ENCODE results near the gene JAZF1. TPM values are rescaled to one million over a fixed set of nuclear protein-coding genes. Genes with fewer than 3 reads are reported as not detected.
A peak's percentile ranks its signal among the peaks of the same experiment; 100 is the strongest.

The JAZF1 gene
- total and polyA plus RNA-seq, 11 donors: 10.3 to 46.2 (median 26.8) TPM

- TF ChIP-seq, protein P1, sequence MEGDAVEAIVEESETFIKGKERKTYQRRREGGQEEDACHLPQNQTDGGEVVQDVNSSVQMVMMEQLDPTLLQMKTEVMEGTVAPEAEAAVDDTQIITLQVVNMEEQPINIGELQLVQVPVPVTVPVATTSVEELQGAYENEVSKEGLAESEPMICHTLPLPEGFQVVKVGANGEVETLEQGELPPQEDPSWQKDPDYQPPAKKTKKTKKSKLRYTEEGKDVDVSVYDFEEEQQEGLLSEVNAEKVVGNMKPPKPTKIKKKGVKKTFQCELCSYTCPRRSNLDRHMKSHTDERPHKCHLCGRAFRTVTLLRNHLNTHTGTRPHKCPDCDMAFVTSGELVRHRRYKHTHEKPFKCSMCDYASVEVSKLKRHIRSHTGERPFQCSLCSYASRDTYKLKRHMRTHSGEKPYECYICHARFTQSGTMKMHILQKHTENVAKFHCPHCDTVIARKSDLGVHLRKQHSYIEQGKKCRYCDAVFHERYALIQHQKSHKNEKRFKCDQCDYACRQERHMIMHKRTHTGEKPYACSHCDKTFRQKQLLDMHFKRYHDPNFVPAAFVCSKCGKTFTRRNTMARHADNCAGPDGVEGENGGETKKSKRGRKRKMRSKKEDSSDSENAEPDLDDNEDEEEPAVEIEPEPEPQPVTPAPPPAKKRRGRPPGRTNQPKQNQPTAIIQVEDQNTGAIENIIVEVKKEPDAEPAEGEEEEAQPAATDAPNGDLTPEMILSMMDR (IDR thresholded peaks at IDR 0.05): peak; percentile 43 to 75 (median 60)
- no peak for TF ChIP-seq POLR2A (IDR thresholded peaks at IDR 0.05)
- ATAC-seq: peak; percentile 45 to 92 (median 88)
- Histone ChIP-seq H3K4me1 (peaks cover 0 to 34% (median 10%) of the 10 kb centered on the region in 12 donors), H3K4me3 (no peak overlapping the region), H3K9me3 (no peaks in the 10 kb centered on the region), H3K36me3 (no peaks in the 10 kb centered on the region), H3K27me3 (no peaks in the 10 kb centered on the region), H3K27ac (no peak overlapping the region)
- 66 to 68% (median 66%) methylated on average over 12 of the region's 12 CpGs for WGBS, 4 donors
- intact Hi-C loops (cut with DNase I): loop anchor here in 3 of 10 donors (5.0 kb wide), 1 partner anchor 35 kb away; no protein-coding TSS in a partner anchor
- DNase-seq: peak; percentile 42 to 74 (median 62)
These were observed 118.2 kb downstream of the JAZF1 start for GRCh38 chr7:28062197-28062991.

DNA sequence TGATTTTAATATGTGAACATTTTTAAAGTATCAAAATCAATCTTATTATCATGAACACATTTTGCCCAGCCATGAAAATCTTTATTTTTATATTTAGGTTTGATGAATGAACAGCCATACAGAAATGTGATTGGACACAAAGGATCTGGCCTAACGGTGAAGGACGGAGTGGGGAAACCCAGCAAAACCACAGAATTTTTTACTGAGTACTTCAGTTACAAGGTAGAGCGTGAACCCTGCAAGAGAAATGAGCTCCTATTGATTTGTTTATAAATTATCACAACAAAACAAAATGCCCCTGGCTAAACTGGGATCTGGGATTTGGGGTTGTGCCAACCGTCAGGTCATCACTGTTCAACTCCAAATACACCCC lies 118.8 kb downstream of the JAZF1 start:
- TF ChIP-seq, protein P1 (IDR thresholded peaks at IDR 0.05): no peak
- no peak for TF ChIP-seq POLR2A (IDR thresholded peaks at IDR 0.05)
- H3K4me1 ChIP-seq: peaks cover 0 to 34% (median 10%) of the 10 kb centered on the region in 12 donors
- no peak for ATAC-seq

GRCh38 chr7:28060371-28060950 lies 120.1 kb downstream of the JAZF1 start:
- H3K36me3 ChIP-seq: no peaks in the 10 kb centered on the region
- H3K4me1 ChIP-seq: peaks cover 0 to 38% (median 12%) of the 10 kb centered on the region in 12 donors
- TF ChIP-seq POLR2A (IDR thresholded peaks at IDR 0.05): no peak
- TF ChIP-seq, protein P1 (IDR thresholded peaks at IDR 0.05): no peak
- H3K4me3 ChIP-seq: no peak overlapping the region
- ATAC-seq: no peak
- H3K9me3 ChIP-seq: no peaks in the 10 kb centered on the region
- intact Hi-C loops (cut with DNase I): loop anchor here in 3 of 10 donors (5.0 kb wide), 1 partner anchor 37 kb away; no protein-coding TSS in a partner anchor
- WGBS, 4 donors: 85 to 93% (median 86%) methylated on average over 1 of the region's 1 CpG
- H3K27ac ChIP-seq: no peak overlapping the region
- H3K27me3 ChIP-seq: no peaks in the 10 kb centered on the region
- no peak for DNase-seq

More for the DNA sequence above, 118.8 kb downstream of the JAZF1 start:
- H3K9me3 ChIP-seq: no peaks in the 10 kb centered on the region
- intact Hi-C loops (cut with DNase I): loop anchor here in 3 of 10 donors (5.0 kb wide), 1 partner anchor 35 kb away; no protein-coding TSS in a partner anchor
- no peaks in the 10 kb centered on the region for H3K36me3 ChIP-seq
- no peak for DNase-seq
- 91 to 96% (median 94%) methylated on average over 4 of the region's 4 CpGs for whole genome bisulfite sequencing, 4 donors
- H3K27ac ChIP-seq: no peak overlapping the region
- no peaks in the 10 kb centered on the region for H3K27me3 ChIP-seq
- no peak overlapping the region for H3K4me3 ChIP-seq

DNA sequence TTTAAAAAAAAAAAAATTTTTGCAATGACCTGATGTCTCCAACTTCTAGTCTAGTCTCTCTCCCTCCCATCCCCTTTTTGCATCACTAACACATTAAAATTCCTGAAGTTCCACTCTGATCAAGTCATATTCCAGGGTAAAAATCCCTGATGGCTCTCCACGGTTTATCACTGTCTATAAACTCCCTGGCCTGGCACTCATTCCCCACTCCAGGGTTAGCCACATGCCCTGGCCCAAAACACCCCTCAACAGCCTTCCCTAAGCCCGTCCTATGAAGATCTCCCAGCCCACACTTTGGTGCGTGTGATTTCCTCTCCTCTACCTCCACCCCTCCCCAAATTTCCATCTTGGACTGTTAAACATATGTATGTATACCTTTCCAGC lies 125.4 kb downstream of the JAZF1 start:
- no peak for TF ChIP-seq POLR2A (IDR thresholded peaks at IDR 0.05)
- TF ChIP-seq, protein P1 (IDR thresholded peaks at IDR 0.05): no peak
- ATAC-seq: peak; percentile 43 to 73 (median 58)

More for the DNA sequence above, 125.4 kb downstream of the JAZF1 start:
- no peak overlapping the region for H3K4me3 ChIP-seq
- intact Hi-C loops (cut with DNase I): no loop called here
- H3K27me3 ChIP-seq: no peaks in the 10 kb centered on the region
- H3K36me3 ChIP-seq: no peaks in the 10 kb centered on the region
- DNase-seq: no peak
- 41 to 61% (median 50%) methylated on average over 3 of the region's 3 CpGs for WGBS, 4 donors
- no peaks in the 10 kb centered on the region for H3K9me3 ChIP-seq
- peaks cover 0 to 41% (median 16%) of the 10 kb centered on the region in 12 donors for H3K4me1 ChIP-seq
- peak overlapping the region in 1 of 12 donors; percentile 25 for H3K27ac ChIP-seq
